SK-N-MC (cell line): Measurements from ENCODE around the gene CMTM1.

Experiments
- EZH2 ChIP-seq: fragments of 200-600 bp; sonication (generic); IDR thresholded peaks from one replicate; pipeline ENCODE4 v1.6.1; 2017; ENCODE audit warnings: antibody characterized with exemption
- FOXP2 ChIP-seq: optimal IDR thresholded peaks from 2 replicates; pipeline ENCODE3; 2011; ENCODE audit warnings: mild to moderate bottlenecking, moderate library complexity; ENCODE audit not compliant: insufficient read depth; ENCODE audit errors: extremely low read length, control extremely low read depth
- POLR2AphosphoS5 ChIP-seq: IDR thresholded peaks from 2 replicates; pipeline ENCODE4 v1.6.1; 2012; ENCODE audit warnings: mild to moderate bottlenecking, low read depth, low read length, borderline replicate concordance

DNA sequence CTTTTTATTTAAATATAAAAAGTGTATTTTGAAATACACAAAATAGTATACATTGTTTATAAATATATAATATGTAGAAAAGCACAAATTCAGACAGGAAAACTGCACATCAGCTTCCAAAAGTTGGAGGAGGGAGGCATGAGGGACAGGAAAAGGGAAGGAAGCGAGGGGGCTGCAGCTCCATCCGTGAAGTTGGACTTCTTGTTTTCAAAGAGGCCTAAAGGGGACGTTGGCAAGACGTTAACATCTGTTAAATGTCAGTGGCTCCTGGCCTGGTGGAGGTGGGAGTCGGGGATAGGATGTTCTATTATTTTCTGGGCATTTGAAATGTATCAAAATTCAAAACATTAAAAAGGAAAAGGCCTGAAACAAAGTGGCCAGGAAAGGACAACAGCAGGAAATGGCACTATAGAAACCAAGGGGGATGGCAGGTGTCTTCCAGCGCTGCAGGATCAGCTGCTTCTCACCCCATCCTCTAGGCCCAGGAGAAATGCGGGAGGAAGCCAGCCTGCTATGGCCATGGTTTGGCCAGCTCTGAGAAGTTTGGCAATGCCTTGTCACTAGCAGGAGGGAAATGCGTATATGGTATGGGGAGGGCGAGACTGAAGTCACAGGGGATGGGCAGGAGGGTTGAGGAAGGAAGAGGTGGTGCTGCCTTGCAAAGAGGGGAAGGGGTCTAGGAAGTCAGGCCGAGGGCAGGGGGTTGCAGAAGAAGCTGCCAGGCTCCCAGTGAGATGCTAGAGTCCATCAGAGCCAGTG is 19.4 kb downstream of the CMTM1 start:
- TF ChIP-seq POLR2AphosphoS5 (no peak), EZH2 (no peak), FOXP2 (no peak)
